ENCODE results near the gene EGFL7.
"Not testable (repeated sequence)": the region's sequence is repeated elsewhere in the genome, so short reads cannot be mapped to it uniquely, and the experiment has no call there.

Gene EGFL7

GRCh38 chr9:136698635-136699246, 36.0 kb downstream of the EGFL7 start:
- no peak for DNase-seq (ENCODE audit: low spot score)

- no peak for DNase-seq (ENCODE audit: low spot score)
Measured at GRCh38 chr9:136700304-136700703, 37.6 kb downstream of the EGFL7 start.

DNA sequence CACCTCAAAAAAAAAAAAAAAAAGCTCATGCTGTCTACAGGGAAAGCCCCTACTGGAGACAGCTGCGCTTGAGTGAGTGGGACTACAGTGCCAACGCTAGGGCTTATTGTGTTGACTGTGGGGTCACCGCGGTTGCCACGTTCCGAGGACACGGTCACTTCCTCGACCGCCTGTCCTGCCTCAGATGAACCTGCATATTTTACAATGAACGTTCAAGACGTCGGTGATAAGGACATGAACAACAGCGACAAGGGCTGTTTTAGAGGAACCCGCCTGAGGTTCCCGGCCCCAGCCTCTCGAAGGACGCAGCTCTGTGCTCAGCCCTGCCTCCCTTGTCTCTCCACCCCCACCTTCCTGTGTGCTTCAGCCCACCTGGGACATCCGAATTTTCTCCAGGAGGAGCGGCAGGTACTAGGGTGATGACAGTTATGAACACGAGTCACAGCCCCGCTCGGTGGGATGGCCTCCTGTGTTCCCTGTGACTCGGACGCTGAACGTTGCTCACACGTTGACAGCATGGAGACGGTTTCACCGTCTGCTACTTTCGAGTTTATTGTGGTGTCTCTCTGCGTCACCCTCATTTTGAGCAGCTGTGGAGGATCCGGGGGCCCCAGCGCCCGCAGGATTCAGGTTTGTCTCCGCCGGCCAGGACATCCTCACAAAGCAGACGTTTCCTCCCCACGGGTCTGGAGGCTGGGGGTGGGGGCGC, 38.4 kb downstream of the EGFL7 start:
- no peak for DNase-seq (ENCODE audit: low spot score)

DNA sequence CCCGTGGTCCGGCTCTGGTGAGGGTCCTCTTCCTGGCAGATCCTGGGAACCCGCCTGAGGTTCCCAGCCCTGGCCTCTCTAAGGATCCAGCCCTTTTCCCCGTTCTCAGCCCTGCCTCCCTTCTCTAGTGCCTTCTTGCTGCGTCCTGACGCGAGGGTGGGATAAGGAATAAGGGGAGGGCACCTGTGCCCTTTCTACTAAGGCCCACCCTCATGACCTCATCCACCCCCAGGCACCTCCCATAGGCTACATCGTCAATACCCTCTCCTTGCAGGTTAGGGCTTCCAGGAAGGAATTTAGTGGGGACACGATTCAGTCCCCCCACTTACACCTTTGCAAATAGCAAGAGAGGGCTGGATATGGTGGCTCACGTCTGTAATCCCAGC, 38.9 kb downstream of the EGFL7 start:
- no peak for DNase-seq (ENCODE audit: low spot score)

DNA sequence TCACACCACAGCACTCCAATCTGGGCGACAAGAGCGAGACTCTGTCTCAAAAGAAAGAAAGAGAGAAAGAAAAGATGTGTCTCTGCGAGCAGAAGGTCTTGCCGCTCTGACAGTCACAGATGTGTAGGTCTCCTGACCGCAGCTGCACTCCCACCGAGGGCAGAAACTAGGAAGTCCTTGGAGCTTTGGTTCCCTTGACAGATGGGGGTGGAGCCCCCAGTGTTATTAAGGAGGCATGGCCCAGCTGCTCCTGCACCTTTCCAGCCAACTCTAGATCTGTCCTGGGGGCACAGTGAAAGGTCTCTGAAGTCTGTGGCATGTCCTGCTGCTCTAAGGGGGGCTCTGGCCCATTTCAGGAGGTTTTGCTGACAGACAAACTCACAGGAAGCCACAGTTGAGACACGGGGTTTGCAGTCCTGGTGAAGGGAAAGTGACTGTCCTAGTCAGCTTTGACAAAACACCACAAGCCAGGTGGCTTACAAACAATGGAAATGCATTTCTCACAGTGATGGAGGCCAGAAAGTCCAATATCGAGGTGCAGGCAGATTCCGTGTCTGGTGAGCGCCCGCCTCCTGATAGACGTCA, 40.7 kb downstream of the EGFL7 start:
- DNase-seq (ENCODE audit: low spot score): no peak

GRCh38 chr9:136704741-136705140, 42.0 kb downstream of the EGFL7 start:
- DNase-seq (ENCODE audit: low spot score): not testable (repeated sequence)

DNA sequence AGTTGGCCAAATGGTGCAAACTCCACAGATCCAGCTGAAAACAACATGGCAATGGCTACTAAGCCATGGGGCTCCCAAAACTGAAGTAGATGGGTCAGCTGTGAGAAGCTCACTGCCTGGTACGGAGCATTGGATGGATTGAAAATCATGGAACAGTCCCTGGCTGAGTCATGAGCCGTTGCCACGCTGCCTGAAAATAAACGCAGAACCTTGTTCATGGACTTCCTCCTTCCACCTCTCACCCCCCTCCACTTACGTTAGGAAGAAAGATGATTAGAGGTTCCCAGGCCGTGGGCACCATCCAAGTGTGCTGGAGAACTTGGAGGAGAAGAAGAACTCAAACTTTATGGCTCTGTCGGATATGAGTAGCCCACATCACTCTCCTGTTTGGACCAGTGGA, 42.8 kb downstream of the EGFL7 start:
- DNase-seq (ENCODE audit: low spot score): no peak

DNA sequence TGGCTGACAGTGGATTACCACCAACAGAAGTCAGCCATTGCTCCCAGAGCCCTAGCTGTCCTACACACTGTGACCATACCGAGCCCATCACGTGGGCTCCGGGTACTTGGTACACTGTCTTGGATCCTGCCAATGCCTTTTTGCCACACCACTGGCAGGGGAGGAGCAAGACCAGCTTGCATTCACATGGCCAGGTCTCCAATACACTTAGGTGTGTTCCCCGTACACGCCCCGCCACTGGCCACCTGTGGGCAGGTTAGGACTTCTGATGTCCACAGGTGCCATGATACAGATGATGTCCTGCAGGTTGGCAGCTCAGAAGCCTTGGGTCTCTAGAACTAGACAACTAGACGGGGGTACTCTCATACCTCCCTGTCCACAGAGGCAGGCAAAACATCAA, 44.3 kb downstream of the EGFL7 start:
- DNase-seq (ENCODE audit: low spot score): no peak

DNA sequence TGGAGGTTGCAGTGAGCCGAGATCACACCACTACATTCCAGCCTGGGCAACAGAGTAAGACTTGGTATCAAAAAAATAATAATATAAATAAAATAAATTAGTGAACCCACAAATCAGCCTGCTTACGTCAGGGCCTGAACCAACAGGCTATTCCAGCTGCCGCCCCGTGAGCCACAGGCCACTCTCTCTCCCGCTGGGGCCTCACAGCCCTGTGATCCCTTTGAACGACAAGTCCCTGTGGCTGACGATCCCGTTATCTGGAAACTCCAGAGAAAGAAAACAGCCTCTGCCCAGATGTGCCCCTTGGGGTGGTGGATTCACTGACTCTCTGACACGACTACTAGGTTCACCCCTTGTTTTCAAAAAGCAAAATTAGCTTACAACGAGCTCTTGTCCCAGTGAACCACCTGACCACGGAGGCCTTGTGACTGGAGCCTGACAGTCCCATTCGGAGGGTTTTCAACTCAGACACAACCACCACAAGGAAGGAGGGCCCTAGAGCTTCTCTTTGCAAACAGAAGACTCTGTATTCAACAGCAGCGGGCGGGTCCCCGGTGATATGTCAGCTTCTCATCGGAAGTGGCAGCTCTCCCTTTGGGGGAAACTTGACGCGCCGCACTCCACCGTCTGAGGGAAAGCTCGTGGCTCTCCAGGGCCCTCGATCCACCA, 45.3 kb downstream of the EGFL7 start:
- DNase-seq (ENCODE audit: low spot score): no peak

DNA sequence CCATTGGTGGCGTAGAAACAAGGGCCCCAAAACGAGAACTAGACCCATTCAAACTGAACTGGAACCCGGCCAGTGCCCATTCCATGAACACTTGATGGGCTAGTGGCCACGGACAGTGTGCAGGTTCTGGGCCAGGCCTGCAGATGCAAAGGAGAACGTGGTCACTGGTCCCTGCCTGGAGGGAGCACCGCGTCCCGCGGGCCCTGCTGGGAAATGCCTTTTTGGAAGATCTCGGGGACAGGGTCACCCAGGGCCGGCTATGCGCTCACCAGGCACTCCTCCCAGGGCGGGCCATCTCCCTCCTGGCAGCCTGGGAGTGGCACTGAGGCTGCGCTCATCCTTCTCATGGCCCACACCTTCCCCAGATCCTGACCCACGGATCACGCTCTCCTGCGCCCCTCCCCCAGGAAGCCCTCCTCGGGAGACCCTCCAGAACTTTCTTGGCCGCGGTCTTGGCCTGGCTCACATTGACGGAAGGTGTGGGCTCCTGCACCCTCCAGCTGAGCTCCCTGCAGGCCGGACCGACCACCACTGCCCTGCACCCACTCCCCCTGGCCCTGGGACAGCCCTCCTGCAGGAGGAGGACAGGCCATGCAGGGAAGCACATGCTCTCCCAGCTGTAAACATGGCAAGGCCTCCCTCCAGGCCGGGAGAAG, 46.9 kb downstream of the EGFL7 start:
- no peak for DNase-seq (ENCODE audit: low spot score)

DNA sequence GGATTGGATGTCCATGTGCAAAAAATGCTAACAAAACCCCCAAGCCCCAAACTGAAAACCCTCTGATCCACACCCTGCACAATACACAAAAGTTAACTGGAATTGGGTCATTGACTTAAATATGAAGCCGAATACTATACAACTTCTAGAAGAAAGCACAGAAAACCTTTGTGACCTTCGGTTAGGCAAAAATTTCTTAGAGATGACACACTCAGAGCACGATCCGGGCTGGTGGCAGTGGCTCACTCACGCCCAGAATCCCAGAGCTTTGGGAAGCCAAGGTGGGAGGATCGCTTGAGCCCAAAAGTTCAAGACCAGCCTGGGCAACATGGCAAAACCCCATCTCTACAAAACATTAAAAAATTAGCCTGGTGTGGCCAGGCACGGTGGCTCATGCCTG, 47.8 kb downstream of the EGFL7 start:
- no peak for DNase-seq (ENCODE audit: low spot score)

DNA sequence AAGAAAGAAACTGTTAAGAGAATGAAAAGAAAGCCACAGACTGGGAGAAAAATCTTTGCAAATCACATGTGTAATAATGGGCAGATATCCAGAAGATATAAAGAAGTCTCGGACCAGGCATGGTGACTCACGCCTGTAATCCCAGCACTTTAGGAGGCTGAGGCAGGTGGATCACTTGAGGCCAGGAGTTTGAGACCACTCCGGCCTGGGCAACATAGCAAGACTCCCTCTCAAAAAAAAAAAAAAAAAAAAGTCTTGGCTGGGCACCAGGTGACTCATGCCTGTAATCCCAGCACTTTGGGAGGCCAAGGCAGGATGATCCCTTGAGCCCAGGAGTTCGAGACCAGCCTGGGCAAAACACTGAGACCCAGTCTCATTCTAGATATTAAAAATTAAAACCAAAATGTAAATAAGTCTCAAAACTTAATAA, 48.5 kb downstream of the EGFL7 start:
- not testable (repeated sequence) for DNase-seq (ENCODE audit: low spot score)

DNA sequence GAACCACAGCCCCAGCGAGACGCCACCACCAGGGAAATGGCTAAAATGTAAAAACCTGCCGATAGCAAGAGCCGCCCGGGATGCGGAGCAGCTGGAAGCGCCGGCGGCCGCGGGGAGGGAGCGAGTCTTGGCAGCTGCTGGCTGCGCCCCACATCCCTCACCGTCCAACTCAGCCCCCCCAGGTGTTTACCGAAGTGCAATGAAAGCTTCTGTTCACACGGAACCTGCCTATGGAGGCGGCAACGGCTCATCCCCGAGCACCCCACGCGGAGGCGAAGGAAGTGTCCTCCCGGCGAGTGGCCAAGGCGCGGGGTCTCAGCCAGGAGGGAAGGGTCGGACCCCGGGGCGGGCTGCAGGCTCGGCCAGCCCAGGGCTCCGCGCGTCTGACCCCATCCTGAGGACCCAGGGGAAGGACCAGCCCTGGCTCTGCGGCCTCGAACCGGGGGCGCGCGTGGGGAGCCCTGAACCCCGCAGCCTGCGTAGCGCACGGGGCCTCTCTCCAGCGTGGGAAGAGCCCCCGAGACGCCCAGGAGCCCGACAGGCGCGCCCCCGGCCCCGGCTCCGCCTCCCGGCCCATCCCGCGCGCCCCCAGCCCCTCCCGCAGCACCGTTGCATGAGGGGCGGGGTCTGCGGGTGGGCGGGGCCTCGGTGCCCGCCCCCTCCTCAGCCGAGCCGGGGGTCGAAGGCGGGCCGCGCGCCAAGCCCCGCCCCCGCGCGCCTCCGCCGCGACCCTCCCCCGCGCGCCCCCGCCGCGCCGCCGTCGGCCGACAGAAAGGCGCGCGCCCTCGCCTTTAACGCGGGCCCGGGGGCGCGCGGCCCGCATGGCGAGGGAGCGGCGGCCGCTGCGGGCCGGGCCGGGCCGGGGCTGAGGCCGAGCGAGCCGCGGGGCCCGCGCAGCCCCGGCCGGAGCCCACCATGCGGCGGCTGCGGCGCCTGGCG, 49.3 kb downstream of the EGFL7 start, which contains the start of gene DIPK1B:
TSS of gene DIPK1B (plus strand) at position 822 of the 939 bp plus-strand sequence. CDS start at position 916, 94 bp downstream.
- no peak for DNase-seq (ENCODE audit: low spot score)

GRCh38 chr9:136712690-136713544, 50.2 kb downstream of the EGFL7 start:
- no peak for DNase-seq (ENCODE audit: low spot score)

- DNase-seq (ENCODE audit: low spot score): no peak
Measured at GRCh38 chr9:136713550-136713949, 50.8 kb downstream of the EGFL7 start.

DNA sequence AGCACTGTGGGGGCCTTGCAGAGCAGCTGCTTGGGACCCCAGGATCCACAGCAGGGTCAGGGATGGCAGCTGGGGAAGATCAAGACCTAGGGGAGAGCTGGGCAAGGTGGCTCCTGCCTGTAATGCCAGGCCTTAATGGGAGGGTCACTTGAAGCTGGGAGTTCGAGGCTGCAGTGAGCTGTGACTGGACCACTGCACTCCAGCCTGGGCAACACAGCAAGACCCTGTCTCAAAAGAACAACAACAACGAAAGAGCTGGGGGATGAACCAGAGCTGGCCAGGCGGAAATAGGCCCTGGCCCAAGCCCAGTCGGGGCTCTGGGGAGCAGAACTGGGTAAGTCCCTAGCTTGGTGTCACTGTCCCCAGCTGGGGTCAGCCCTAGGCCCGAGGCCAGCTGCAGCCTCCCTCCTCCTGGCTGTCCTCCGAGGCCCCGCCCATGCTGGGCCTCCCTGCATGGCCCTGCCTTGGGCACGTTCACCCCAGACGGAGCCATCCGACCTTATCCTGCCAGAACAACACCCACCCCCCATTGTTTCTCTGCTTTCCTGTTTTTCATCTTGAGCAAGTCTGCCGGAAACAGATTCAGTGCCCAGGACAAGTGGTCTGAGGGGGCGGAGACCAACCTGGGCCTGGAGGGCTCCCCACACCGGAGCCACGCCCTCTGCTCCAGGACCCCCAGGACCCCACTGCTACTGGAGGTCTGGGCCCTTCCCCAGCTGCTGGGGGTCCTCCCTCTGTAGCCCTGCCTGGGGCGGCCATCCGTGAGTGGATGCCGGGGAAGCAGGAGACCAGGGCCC, 51.6 kb downstream of the EGFL7 start:
- DNase-seq (ENCODE audit: low spot score): no peak

DNA sequence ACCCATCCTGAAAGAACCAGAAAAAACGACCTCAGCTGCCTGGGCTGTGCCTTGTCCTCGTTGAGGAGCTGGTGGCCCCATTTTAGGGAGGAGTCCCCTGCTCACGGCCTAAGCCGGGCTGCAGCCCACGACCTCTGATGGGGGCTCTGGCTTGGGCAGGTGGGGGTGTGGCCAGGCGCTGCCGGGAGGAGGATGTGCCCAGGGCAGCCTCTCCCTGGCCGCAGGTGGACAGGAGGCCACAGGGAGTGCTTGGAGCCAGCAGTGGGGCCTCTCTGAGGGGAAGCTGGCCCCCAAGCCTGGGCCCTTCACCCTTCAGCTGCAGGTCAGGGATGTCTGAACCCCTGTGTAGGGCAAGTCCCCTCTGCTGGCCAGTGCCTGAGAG, 52.2 kb downstream of the EGFL7 start:
- no peak for DNase-seq (ENCODE audit: low spot score)

DNA sequence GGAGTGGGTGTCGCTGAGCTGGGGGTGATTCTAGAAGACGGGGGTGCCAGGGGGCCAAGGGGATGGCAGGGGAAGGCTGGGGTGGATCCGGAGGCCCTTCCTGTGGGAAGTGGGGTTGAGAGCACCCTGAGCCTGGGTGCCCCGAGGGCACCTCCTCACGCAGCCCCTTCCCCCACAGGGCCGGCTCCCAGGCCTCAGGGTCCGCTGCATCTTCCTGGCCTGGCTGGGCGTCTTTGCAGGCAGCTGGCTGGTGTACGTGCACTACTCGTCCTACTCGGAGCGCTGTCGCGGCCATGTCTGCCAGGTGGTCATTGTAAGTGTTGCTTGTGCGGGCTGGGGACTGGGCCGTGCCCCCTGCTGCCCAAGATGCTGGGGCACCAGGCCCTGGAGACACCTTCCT, 54.7 kb downstream of the EGFL7 start:
- no peak for DNase-seq (ENCODE audit: low spot score)

All from hematopoietic multipotent progenitor cell treated with erythropoietin and hydrocortisone succinate and interleukin-3 and kit ligand, for 17 days (in vitro differentiated cells).